ENCODE measurements around the gene SBNO1. TPM values are rescaled to one million over a fixed set of nuclear protein-coding genes. Genes with fewer than 3 reads are reported as not detected.
"Not testable (repeated sequence)": the region's sequence is repeated elsewhere in the genome, so short reads cannot be mapped to it uniquely, and the experiment has no call there.

SBNO1 gene
- total RNA-seq, 2 donors from 2014 or later: 44.8 to 49.0 TPM

- DNase-seq (ENCODE audit: low spot score): no peak
- H3K36me3 Mint-ChIP-seq: peaks cover 11% of the 10 kb centered on the region
- H3K9me3 Mint-ChIP-seq: no peaks in the 10 kb centered on the region
- ATAC-seq: no peak
- peaks cover 13 to 22% of the 10 kb centered on the region in 2 donors for H3K4me1 Mint-ChIP-seq (ENCODE audit: low read depth in 2 of 2)
- no peak overlapping the region for H3K27ac Mint-ChIP-seq
- H3K27me3 Mint-ChIP-seq: no peaks in the 10 kb centered on the region
- H3K4me3 Mint-ChIP-seq: no peak overlapping the region
These were observed 31.9 kb upstream of the SBNO1 start for GRCh38 chr12:123396543-123396942.

DNA sequence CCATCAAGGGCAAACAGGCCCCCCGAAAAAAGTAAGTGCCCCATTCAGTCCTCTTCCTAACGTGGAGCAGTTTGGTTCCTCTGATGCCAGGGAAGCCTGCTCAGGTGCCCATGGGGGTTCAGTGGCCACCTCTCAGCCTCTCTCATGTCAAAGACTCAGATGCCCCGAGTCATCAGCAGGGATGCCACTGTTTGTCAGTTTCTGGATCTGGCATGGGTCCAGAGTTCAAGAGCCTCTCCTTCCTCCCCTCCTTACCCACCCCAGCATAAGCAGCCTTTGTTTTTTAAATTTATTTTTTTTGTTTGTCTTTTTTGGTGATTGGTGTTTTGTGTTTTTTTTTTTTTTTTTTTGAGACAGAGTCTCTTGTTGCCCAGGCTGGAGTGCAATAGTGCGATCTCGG is 30.6 kb upstream of the SBNO1 start:
- Mint-ChIP-seq H3K4me3 (no peak overlapping the region), H3K27ac (peak overlapping the region in 1 of 2 donors; percentile 69), H3K27me3 (no peaks in the 10 kb centered on the region), H3K4me1 (ENCODE audit: low read depth in 2 of 2) (peaks cover 26 to 35% of the 10 kb centered on the region in 2 donors), H3K9me3 (no peaks in the 10 kb centered on the region), H3K36me3 (peaks cover 23% of the 10 kb centered on the region)
- DNase-seq (ENCODE audit: low spot score) (no peak), ATAC-seq (no peak)

- Mint-ChIP-seq H3K27me3 (no peaks in the 10 kb centered on the region), H3K4me1 (ENCODE audit: low read depth in 2 of 2) (peaks cover 27 to 37% of the 10 kb centered on the region in 2 donors), H3K4me3 (no peak overlapping the region), H3K9me3 (no peaks in the 10 kb centered on the region), H3K27ac (no peak overlapping the region), H3K36me3 (peaks cover 23% of the 10 kb centered on the region)
- DNase-seq (ENCODE audit: low spot score): no peak
- ATAC-seq: no peak
These were observed 29.1 kb upstream of the SBNO1 start for GRCh38 chr12:123393747-123394146.

GRCh38 chr12:123391546-123392343 is 27.1 kb upstream of the SBNO1 start:
- H3K4me3 Mint-ChIP-seq: peak overlapping the region; percentile 94
- H3K9me3 Mint-ChIP-seq: no peaks in the 10 kb centered on the region
- peaks cover 43 to 52% of the 10 kb centered on the region in 2 donors for H3K4me1 Mint-ChIP-seq (ENCODE audit: low read depth in 2 of 2)
- peak overlapping the region; percentile 88 to 91 for H3K27ac Mint-ChIP-seq
- no peaks in the 10 kb centered on the region for H3K27me3 Mint-ChIP-seq
- H3K36me3 Mint-ChIP-seq: peaks cover 23% of the 10 kb centered on the region
- DNase-seq (ENCODE audit: low spot score) (no peak), ATAC-seq (no peak)

GRCh38 chr12:123390498-123391426 is 26.1 kb upstream of the SBNO1 start:
- Mint-ChIP-seq H3K27me3 (no peaks in the 10 kb centered on the region), H3K4me3 (peak overlapping the region; percentile 94), H3K4me1 (ENCODE audit: low read depth in 2 of 2) (peaks cover 43 to 52% of the 10 kb centered on the region in 2 donors), H3K27ac (peak overlapping the region; percentile 88 to 91), H3K9me3 (no peaks in the 10 kb centered on the region), H3K36me3 (peaks cover 23% of the 10 kb centered on the region)
- DNase-seq (ENCODE audit: low spot score) (no peak), ATAC-seq (no peak)

DNA sequence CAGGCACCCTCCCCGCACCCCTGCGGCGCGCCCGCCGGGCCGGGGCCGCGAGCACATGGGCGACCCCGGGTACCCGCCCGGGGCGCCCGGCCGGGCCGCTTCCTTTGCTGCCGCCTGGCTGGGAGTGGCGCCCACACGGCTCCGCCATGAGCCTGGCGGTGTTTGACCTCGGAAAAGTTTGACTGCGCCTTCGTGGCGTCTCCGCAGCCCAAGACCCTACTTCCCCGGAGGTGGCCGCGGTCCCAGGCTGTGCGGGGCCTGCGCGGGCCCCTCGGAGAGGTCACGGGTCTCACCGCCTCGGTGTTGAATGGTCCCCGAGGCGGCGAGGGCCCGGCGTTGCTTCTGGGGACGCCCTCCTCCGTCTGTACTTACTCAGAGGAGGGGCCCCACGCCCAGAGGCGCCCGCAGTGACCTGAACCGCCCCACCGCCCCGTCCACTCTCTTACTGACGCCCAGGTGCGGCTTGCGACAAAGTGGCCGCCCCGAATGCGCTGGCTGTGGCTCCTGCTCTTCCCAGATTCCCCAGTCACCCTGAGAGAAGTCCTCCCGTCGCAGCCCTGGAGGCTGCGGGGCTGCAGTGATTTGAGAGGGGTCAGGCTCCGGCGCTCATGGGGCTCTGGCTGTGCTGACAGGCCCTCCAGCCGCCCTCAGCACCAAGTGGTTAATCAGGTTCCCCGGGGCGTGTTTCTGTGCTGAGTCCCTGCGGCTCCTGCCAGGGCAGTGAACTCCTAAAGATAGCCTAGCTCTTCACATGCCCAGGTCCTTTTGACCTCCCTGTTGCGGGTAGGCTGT is 25.1 kb upstream of the SBNO1 start:
- ATAC-seq (peak; percentile 7 to 48), DNase-seq (ENCODE audit: low spot score) (peak; percentile 65)
- H3K9me3 Mint-ChIP-seq: no peaks in the 10 kb centered on the region
- H3K4me3 Mint-ChIP-seq: peak overlapping the region; percentile 94
- peaks cover 40 to 48% of the 10 kb centered on the region in 2 donors for H3K4me1 Mint-ChIP-seq (ENCODE audit: low read depth in 2 of 2)
- H3K27me3 Mint-ChIP-seq: no peaks in the 10 kb centered on the region
- peak overlapping the region; percentile 88 to 91 for H3K27ac Mint-ChIP-seq
- peaks cover 19% of the 10 kb centered on the region for H3K36me3 Mint-ChIP-seq

- ATAC-seq (peak in 1 of 2 donors; percentile 21), DNase-seq (ENCODE audit: low spot score) (no peak)
- no peak overlapping the region for H3K27ac Mint-ChIP-seq
- peaks cover 40 to 46% of the 10 kb centered on the region in 2 donors for H3K4me1 Mint-ChIP-seq (ENCODE audit: low read depth in 2 of 2)
- H3K9me3 Mint-ChIP-seq: no peaks in the 10 kb centered on the region
- no peak overlapping the region for H3K4me3 Mint-ChIP-seq
- no peaks in the 10 kb centered on the region for H3K27me3 Mint-ChIP-seq
- H3K36me3 Mint-ChIP-seq: peaks cover 17% of the 10 kb centered on the region
These were observed 24.4 kb upstream of the SBNO1 start for GRCh38 chr12:123388951-123389559.

DNA sequence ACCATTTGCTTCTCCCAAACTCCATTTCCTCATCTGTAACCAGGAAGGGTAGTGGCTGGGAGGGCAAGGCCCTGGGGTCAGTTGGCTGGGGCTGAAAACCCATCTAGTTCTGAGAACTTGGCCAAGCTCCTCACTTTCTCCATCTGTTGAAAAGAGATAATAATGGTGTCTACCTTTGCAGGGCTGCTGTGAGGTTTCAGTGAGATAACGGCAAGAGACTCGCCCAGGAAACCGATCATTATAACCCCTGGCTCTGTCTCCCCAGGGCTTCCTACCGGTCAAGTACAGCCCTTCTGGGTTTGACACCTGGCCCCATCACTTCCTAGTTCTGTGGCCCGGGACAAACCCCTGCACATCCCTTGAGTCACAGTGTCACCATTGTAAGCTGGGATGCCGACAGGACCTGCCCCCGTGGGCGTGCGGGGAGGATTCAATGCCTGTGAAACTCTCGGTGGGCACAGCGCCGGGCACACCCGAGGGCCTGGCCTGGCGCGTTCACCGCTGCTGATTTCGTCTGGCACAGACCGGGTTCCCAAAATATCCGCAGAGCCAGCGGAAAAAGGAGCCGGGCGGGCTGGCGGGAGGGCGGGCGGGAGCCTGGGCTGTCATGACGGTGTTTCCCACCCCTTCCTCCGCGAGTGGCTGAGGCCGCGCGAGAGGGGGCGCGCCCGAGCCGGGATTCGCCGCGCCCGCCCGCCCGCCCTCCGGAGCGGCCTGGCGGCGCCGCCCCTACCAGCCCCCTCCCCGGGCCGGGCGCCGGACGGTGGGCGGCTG is 23.7 kb upstream of the SBNO1 start:
- DNase-seq (ENCODE audit: low spot score) (peak; percentile 85), ATAC-seq (peak; percentile 69 to 78)
- Mint-ChIP-seq H3K4me3 (peak overlapping the region; percentile 82), H3K9me3 (no peaks in the 10 kb centered on the region), H3K36me3 (peaks cover 17% of the 10 kb centered on the region), H3K4me1 (ENCODE audit: low read depth in 2 of 2) (peaks cover 43 to 46% of the 10 kb centered on the region in 2 donors), H3K27me3 (no peaks in the 10 kb centered on the region), H3K27ac (peak overlapping the region; percentile 82 to 91)

DNA sequence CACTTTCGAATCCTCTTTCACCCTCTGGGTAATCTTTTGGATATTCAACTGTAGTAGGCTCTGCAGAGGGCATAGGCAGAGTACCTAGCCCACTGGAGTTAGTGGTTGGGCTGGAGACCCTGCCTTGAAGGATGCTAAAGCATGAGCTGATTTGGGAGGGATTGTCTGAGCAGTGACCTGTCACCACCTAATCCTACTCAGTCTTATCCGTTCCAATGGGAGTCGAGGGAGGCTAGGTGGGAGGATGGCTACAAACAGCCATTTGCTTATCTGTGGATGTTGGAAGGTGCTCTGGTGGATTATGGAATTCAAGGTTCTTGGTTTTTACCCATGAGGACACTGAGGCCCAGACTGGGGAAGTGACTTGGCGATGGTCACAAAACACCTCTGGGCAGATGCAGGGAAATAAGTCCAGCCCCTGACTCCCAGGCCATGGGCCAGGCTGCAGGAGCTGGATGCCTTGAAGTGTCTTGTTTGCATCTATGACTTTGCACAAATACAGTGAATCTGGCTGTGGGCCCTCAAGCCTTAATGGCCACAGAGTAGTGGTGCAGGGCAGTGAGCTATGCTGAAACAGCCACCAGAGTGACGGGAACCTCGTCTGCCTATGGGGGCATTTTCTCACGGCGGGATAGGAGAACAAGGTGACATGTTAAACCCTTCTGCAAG is 23.0 kb upstream of the SBNO1 start:
- no peak for ATAC-seq
- DNase-seq (ENCODE audit: low spot score): no peak
- Mint-ChIP-seq H3K9me3 (no peaks in the 10 kb centered on the region), H3K27me3 (no peaks in the 10 kb centered on the region), H3K27ac (peak overlapping the region; percentile 82 to 91), H3K4me3 (peak overlapping the region; percentile 82), H3K4me1 (ENCODE audit: low read depth in 2 of 2) (peaks cover 36 to 43% of the 10 kb centered on the region in 2 donors), H3K36me3 (peaks cover 17% of the 10 kb centered on the region)

- H3K4me3 Mint-ChIP-seq; H3K36me3 Mint-ChIP-seq; DNase-seq (ENCODE audit: low spot score); ATAC-seq; H3K9me3 Mint-ChIP-seq; H3K27ac Mint-ChIP-seq; H3K27me3 Mint-ChIP-seq: not testable (repeated sequence)
- H3K4me1 Mint-ChIP-seq (ENCODE audit: low read depth in 2 of 2): peaks cover 19 to 33% of the 10 kb centered on the region in 2 donors
These were observed 20.9 kb upstream of the SBNO1 start for GRCh38 chr12:123385536-123385935.

DNA sequence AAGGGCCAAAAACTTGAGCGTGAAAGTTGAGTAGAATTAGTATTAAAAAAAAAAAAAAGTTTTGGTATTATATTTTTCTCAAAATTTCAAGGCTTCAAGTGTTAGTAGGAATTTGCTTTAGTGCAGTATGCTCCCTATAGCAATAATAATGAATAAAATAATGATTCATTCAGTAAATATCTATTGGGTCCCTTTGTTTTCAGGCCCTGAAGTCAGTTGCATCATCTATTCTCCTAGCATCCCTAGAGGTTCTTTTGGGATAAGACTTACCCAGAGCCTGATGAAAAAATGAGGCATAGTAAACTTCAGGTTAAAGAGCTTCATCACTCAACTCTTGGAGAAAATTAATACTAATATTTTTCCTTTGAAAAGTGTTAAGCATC is 20.3 kb upstream of the SBNO1 start:
- H3K4me1 Mint-ChIP-seq (ENCODE audit: low read depth in 2 of 2): peaks cover 15 to 28% of the 10 kb centered on the region in 2 donors
- no peaks in the 10 kb centered on the region for H3K36me3 Mint-ChIP-seq
- peak overlapping the region; percentile 86 for H3K4me3 Mint-ChIP-seq
- DNase-seq (ENCODE audit: low spot score) (no peak), ATAC-seq (no peak)
- peak overlapping the region in 1 of 2 donors; percentile 93 for H3K27ac Mint-ChIP-seq
- no peaks in the 10 kb centered on the region for H3K27me3 Mint-ChIP-seq
- H3K9me3 Mint-ChIP-seq: no peaks in the 10 kb centered on the region
